Activated T-cell treated with anti-CD3 and anti-CD28 coated beads, Interleukin-2, amount 50 U/mL, for 1 hour (primary cell): Measurements from ENCODE around the gene TXN.
"Not testable (repeated sequence)": the region's sequence is repeated elsewhere in the genome, so short reads cannot be mapped to it uniquely, and the experiment has no call there.

Experiments
- DNase-seq: peaks from one replicate; pipeline ENCODE4 v3.0.0-alpha.2; 2020

TXN gene

GRCh38 chr9:110207071-110207641 is 49.2 kb downstream of the TXN start:
- no peak for DNase-seq

DNA sequence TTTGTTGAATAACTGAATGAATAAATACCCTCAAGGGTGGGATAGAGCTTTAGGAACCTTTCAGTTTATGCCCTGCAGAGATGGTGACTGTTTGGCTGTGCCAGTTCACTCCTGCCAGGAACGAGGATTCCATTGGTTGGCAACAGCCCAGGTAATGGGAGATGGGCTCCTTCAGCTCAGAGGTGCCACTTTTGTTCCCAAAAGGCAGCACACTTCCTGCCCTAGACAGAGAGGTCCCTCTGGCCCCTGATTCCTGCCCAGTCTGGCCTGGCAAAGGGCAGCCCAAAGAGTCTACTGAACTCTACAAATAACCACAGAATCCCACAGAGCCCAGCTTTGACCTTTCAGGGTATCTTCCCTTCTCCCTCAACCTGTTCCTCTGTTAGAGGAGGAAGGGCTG is 49.9 kb downstream of the TXN start:
- DNase-seq: no peak

- DNase-seq: not testable (repeated sequence)
Measured at GRCh38 chr9:110205612-110206011, 50.7 kb downstream of the TXN start.

GRCh38 chr9:110202232-110202631 is 54.1 kb downstream of the TXN start:
- DNase-seq: no peak

DNA sequence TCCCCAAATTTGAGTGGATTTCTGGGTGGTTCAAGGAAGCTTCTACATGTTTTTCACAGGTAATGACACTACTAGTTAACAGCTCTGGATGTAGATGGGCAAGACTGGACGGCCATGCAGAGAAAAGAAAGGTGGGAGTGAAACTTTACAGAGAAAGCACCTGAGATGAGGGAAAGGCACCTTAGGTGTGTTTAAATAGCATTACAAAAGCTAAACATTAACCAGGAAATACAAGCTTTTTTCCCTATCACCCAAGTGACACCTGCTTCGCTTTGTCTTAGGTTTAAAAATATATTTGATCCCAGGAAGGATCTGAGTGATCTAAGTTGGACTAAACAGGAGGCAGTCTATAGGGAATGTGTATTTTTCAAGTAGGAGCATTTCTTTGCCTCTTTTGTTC is 56.7 kb downstream of the TXN start:
- DNase-seq: no peak

- DNase-seq: no peak
Measured at GRCh38 chr9:110198357-110198756, 58.0 kb downstream of the TXN start.

GRCh38 chr9:110197330-110198187 is 58.7 kb downstream of the TXN start:
- no peak for DNase-seq

- DNase-seq: not testable (repeated sequence)
Measured at GRCh38 chr9:110196084-110196499, 60.2 kb downstream of the TXN start.
